CD4-positive, alpha-beta T cell (primary cell): ENCODE results near the gene DLGAP3. TPM values are rescaled to one million over a fixed set of nuclear protein-coding genes. Genes with fewer than 3 reads are reported as not detected.

Experiments used
- ATAC-seq: fragments of 200-7000 bp; cut with Tn5 transposase; one replicate; pipeline ENCODE4 v1.10.0; 2022; ENCODE audit warnings: mild to moderate bottlenecking; ENCODE audit not compliant: poor library complexity
- CTCF ChIA-PET: fragments of 350-600 bp; sonication (Branson Sonifier 250); formaldehyde crosslinking; loops from one replicate; lab custom pipeline; 2021; ENCODE audit warnings: antibody characterized with exemption, inconsistent platforms; lab: Charles Lee
- POLR2A ChIA-PET: fragments of 350-600 bp; sonication (Branson Sonifier 250); formaldehyde crosslinking; loops from one replicate; lab custom pipeline; 2021; ENCODE audit warnings: antibody characterized with exemption, inconsistent platforms; lab: Charles Lee
- DNase-seq, 14 experiments: peaks; one replicate each; pipeline ENCODE4 v3.0.0-alpha.2; 2013 to 2020; ENCODE audit warnings: mixed read lengths in 2 of 14
- H3K27ac ChIP-seq, 2 donors: one replicate each; pipeline versions ENCODE4 v1.5.1 to v1.7.0; 2013; ENCODE audit warnings: low read length in 2 of 2, low read depth in 1 of 2, mild to moderate bottlenecking in 1 of 2
- H3K27me3 ChIP-seq, 2 experiments: 1 replicate in 1 of 2; 2 replicates in 1 of 2; pipeline versions ENCODE4 v1.6.1 to v1.7.0; 2013; ENCODE audit warnings: low read length in 2 of 2, control low read depth in 1 of 2, mild to moderate bottlenecking in 1 of 2, moderate library complexity in 1 of 2; ENCODE audit not compliant: insufficient read depth in 2 of 2, control insufficient read depth in 1 of 2
- H3K36me3 ChIP-seq: one replicate; pipeline ENCODE4 v1.6.1; 2013; ENCODE audit warnings: low read length, control low read depth; ENCODE audit not compliant: insufficient read depth
- H3K4me1 ChIP-seq: one replicate; pipeline ENCODE4 v1.6.1; 2013; ENCODE audit warnings: low read length, control low read depth; ENCODE audit not compliant: insufficient read depth
- H3K4me3 ChIP-seq: one replicate; pipeline ENCODE4 v1.5.1; 2013; ENCODE audit warnings: mild to moderate bottlenecking, low read length, moderate library complexity
- H3K9me3 ChIP-seq, 2 experiments: 1 replicate in 1 of 2; 2 replicates in 1 of 2; pipeline versions ENCODE4 v1.6.1 to v1.7.0; 2013; ENCODE audit warnings: low read length in 2 of 2, mild to moderate bottlenecking in 2 of 2, control low read depth in 1 of 2, moderate library complexity in 1 of 2; ENCODE audit not compliant: control insufficient read depth in 1 of 2, insufficient read depth in 1 of 2
- H3K27ac Mint-ChIP-seq: one replicate; pipeline ENCODE4 v1.8.0; 2020; ENCODE audit warnings: mixed read lengths
- H3K27me3 Mint-ChIP-seq: one replicate; pipeline ENCODE4 v1.8.0; 2021; ENCODE audit warnings: mixed read lengths
- H3K36me3 Mint-ChIP-seq: one replicate; pipeline ENCODE4 v1.8.0; 2021; ENCODE audit warnings: low read depth, mixed read lengths
- H3K4me1 Mint-ChIP-seq: one replicate; pipeline ENCODE4 v1.8.0; 2021; ENCODE audit warnings: low read depth, mixed read lengths
- H3K4me3 Mint-ChIP-seq: one replicate; pipeline ENCODE4 v1.8.0; 2020; ENCODE audit warnings: mild to moderate bottlenecking, mixed read lengths
- H3K9me3 Mint-ChIP-seq: one replicate; pipeline ENCODE4 v1.8.0; 2020; ENCODE audit warnings: mixed read lengths
- CTCF ChIP-seq: fragments of 200-600 bp; IDR thresholded peaks from one replicate; pipeline ENCODE4 v1.8.0; 2022; ENCODE audit warnings: antibody characterized with exemption, mild to moderate bottlenecking
- intact Hi-C, 2 experiments: fragments of 100-400 bp; cut with DNase I in 1 of 2; cut with micrococcal nuclease in 1 of 2; formaldehyde crosslinking; loops; one replicate each; pipeline versions ENCODE4 v1.15.1 to v1.9.0; 2023 to 2025; cut with DNase I, micrococcal nuclease
- total RNA-seq, 174 experiments: library from RNA in 2 of 174; stranded (reverse) in 2 of 174; gene quantifications; one replicate each; pipeline ENCODE4 v1.2.3 and lab custom pipeline; 2021 to 2026

DLGAP3 gene
- total RNA-seq, 2 experiments from 2014 or later, result 0.34 to 0.44 TPM

GRCh38 chr1:34833711-34834110 lies 95.7 kb downstream of the DLGAP3 start:
- Histone ChIP-seq H3K4me3 (no peak overlapping the region), H3K4me1 (no peaks in the 10 kb centered on the region), H3K36me3 (no peaks in the 10 kb centered on the region), H3K27me3 (no peaks in the 10 kb centered on the region), H3K9me3 (no peaks in the 10 kb centered on the region), H3K27ac (no peak overlapping the region)
- no peak for TF ChIP-seq CTCF
- H3K4me3 Mint-ChIP-seq, result no peak overlapping the region
- no peaks in the 10 kb centered on the region for H3K9me3 Mint-ChIP-seq
- intact Hi-C loops, result no loop called here
- ATAC-seq (no peak), DNase-seq (no peak)
- no peak overlapping the region for H3K27ac Mint-ChIP-seq
- H3K4me1 Mint-ChIP-seq, result no peaks in the 10 kb centered on the region
- ChIA-PET CTCF (interaction anchor here (1.2 kb wide), 1 partner anchor 19 kb away, joined by 3 read pairs; no protein-coding TSS in a partner anchor), POLR2A (no interaction called here)
- H3K36me3 Mint-ChIP-seq, result no peaks in the 10 kb centered on the region
- H3K27me3 Mint-ChIP-seq, result no peaks in the 10 kb centered on the region

GRCh38 chr1:34831721-34832246 lies 97.7 kb downstream of the DLGAP3 start:
- H3K27me3 Mint-ChIP-seq, result no peaks in the 10 kb centered on the region
- no peak overlapping the region for H3K4me3 ChIP-seq
- no peaks in the 10 kb centered on the region for H3K4me1 Mint-ChIP-seq
- H3K36me3 ChIP-seq, result no peaks in the 10 kb centered on the region
- H3K27ac ChIP-seq, result no peak overlapping the region
- TF ChIP-seq CTCF, result no peak
- ChIA-PET POLR2A (no interaction called here), CTCF (no interaction called here)
- no peaks in the 10 kb centered on the region for H3K27me3 ChIP-seq
- H3K9me3 Mint-ChIP-seq, result no peaks in the 10 kb centered on the region
- no peak for DNase-seq
- H3K9me3 ChIP-seq, result no peaks in the 10 kb centered on the region
- no peak overlapping the region for H3K4me3 Mint-ChIP-seq
- no peaks in the 10 kb centered on the region for H3K36me3 Mint-ChIP-seq
- no peak for ATAC-seq
- no peaks in the 10 kb centered on the region for H3K4me1 ChIP-seq
- H3K27ac Mint-ChIP-seq, result no peak overlapping the region
- intact Hi-C loops, result no loop called here

GRCh38 chr1:34829250-34829649 lies 100.2 kb downstream of the DLGAP3 start:
- ChIA-PET CTCF (no interaction called here), POLR2A (no interaction called here)
- intact Hi-C loops, result no loop called here
- Histone ChIP-seq H3K27ac (no peak overlapping the region), H3K4me3 (no peak overlapping the region), H3K9me3 (peaks cover 0 to 4% of the 10 kb centered on the region in 2 experiments), H3K36me3 (no peaks in the 10 kb centered on the region), H3K27me3 (no peaks in the 10 kb centered on the region), H3K4me1 (no peaks in the 10 kb centered on the region)
- no peak overlapping the region for H3K27ac Mint-ChIP-seq
- no peak for DNase-seq
- no peak for ATAC-seq
- no peaks in the 10 kb centered on the region for H3K4me1 Mint-ChIP-seq
- no peaks in the 10 kb centered on the region for H3K9me3 Mint-ChIP-seq
- H3K27me3 Mint-ChIP-seq, result no peaks in the 10 kb centered on the region
- no peak overlapping the region for H3K4me3 Mint-ChIP-seq
- no peak for TF ChIP-seq CTCF
- H3K36me3 Mint-ChIP-seq, result no peaks in the 10 kb centered on the region
